ENCODE data around the gene BTBD10.

GRCh38 chr11:13341026-13341425 lies 122.0 kb downstream of the BTBD10 start:
- no peak for TF ChIP-seq CTCF (IDR thresholded peaks at IDR 0.05; ENCODE audit: low read depth, low read length)
- no peak for TF ChIP-seq EZH2phosphoT487 (IDR thresholded peaks at IDR 0.05; ENCODE audit: low read depth)

Measured in OCI-LY3 (cell line).